Jurkat, Clone E6-1 (cell line): ENCODE data around the gene ABCC1.
A peak's percentile ranks its signal among the peaks of the same experiment; 100 is the strongest.
"Not testable (repeated sequence)": the region's sequence is repeated elsewhere in the genome, so short reads cannot be mapped to it uniquely, and the experiment has no call there.

Experiments
- DNase-seq: peaks from one replicate; pipeline ENCODE4 v3.0.0-alpha.2; 2011; ENCODE audit warnings: low read depth, low spot score
- H3K4me3 ChIP-seq: 2 replicates; pipeline ENCODE4 v1.5.1; 2011; ENCODE audit warnings: mild to moderate bottlenecking, low read length, control low read depth, moderate library complexity

Gene ABCC1

DNA sequence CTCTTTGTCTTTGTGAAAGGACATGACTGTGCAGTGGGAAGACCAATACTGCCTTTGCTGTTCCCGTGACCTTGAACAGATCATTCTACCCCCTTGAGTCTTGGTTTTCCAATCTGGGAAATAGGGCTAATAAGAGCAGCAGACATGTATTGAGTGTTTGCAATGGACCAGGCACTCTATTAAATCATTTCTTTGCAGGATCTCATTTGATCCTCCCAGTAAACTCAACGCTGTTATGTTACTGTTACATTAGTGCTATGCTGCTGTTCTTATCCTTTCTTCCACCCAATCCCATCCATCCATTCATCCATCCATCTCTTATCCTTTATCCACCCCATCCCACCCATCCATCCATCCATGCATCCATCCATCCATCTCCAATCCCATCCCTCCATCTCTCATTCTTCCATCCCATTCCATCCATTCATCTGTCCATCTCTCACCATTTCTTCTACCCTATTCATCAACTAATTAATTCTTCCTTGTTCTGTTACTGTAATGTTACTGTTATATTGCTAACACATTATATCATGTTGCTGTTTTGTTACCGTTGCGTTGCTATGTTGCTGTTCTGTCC lies 208.8 kb downstream of the ABCC1 start:
- DNase-seq, result no peak
- H3K4me3 ChIP-seq, result no peak overlapping the region

DNA sequence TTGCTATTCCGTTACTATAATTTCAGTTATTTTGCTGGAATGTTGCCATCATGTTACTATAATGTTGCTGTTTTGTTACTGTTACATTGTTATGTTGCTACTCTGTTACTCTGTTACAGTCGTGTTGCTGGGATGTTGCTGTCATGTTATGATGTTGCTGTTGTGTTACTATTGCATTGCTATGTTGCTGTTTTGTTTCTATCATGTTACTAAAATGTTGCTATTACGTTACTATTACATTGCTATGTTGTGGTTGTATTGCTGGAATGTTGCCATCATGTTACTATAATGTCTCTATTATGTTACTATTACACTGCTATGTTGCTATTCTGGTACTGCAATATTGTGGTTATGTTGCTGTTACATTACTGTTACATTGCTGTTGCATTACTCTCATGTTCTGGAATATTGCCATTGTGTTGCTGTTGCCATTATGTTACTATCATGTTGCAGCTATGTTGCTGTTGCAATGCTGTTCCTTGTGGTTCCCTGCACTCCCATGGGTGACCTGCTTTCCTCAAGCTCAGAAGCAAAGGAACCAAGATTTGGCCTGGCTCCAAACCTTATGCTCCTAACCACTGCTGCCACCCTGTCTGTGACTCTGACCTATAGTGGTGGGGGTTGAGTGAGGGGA lies 209.4 kb downstream of the ABCC1 start:
- H3K4me3 ChIP-seq, result no peak overlapping the region
- peak; percentile 37 for DNase-seq

DNA sequence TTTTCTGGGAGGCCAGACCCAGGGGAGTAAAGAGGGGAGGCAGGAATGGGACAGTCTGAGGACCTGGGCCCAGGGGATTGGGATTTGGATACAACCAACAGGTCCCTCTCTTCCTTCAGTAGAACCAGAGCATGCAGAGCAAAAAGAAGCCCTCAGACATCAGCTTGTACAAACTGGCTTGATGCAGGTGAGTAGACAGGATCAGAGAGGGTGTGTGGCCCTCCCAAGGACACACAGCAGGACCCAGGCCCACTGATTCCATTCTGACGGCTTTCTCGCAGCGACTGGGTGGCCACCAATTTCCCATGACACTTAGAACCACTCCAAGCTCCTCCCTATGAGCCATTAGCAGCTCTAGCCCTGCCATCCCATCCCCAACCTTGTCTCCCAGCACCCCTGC lies 210.2 kb downstream of the ABCC1 start:
- H3K4me3 ChIP-seq, result no peak overlapping the region
- no peak for DNase-seq

DNA sequence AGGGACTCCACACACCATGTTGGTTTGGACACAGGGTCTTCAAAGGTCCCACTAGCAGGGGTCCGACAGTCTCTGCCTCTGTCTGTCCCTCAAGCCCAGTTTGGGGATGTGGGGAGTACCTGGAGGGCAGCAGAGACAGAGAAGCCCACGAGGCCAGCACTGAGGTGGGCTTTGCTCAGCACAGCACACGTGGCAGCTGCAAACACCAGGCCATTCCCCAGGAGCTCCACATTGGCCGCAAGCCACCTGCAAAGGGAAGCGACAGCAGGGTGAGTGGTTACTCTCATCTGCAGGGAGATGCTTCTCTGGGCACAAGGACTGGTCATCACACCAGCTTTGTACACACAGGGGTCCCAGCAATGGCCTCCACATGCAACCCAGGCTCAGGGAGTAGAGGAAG lies 211.9 kb downstream of the ABCC1 start:
- DNase-seq, result no peak
- no peak overlapping the region for H3K4me3 ChIP-seq

DNA sequence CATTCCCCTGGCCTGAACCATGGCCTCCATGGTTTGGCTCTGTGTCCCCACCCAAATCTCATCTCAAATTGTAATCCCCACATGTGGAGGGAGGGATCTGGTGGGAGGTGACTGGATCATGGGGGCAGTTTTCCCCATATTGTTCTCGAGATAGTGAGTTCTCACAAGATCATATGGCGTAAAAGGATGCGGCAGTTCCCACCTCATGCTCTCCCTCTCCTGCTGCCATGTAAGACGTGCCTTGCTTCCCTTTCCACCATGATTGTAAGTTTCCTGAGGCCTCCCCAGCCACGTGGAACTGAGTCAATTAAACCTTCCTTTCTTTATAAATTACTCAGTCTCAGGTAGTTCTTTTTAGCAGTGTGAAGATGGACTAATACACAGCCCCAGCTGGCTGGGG lies 212.4 kb downstream of the ABCC1 start:
- H3K4me3 ChIP-seq, DNase-seq: not testable (repeated sequence)

DNA sequence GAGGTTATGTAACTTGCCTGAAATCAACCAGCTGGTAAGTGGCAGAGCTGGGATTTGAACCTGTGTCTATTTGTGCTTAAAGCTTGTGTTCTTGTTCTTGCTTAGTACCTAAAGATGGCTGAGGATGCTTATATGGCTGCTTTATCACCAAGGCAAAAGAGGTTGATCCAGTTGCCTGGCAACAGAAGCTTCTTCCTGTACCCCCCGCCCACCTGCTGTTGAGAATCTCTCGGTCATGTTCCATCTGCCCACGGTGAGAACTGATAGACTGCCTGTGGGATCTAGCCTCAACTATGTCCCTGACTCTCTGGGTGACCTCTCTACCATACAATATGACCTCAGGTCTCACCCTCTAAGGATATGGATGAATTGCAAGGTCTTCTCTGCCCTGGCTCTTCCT lies 213.2 kb downstream of the ABCC1 start:
- H3K4me3 ChIP-seq, result no peak overlapping the region

DNA sequence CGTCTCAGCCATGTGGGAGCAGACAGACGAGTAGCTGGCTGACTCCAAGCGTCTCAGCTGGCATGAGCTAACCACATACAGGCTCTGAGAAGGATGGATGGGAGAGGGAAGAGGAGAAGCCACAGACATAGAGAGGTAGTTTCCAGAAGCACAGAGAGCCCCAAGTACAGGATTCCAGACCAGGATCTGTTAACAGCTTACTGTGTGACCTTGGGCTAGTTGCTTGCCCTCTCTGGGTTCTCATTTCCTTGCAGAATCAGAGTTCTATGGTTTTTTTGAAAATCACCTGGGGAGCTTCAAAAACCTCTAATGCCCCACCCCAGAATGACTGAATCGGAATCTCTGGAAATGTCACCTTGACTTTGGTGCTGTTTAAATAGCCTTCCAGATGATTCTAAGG lies 213.7 kb downstream of the ABCC1 start:
- H3K4me3 ChIP-seq, result no peak overlapping the region
- DNase-seq, result no peak

More for the DNA sequence above, 213.2 kb downstream of the ABCC1 start:
- peak; percentile 73 for DNase-seq

DNA sequence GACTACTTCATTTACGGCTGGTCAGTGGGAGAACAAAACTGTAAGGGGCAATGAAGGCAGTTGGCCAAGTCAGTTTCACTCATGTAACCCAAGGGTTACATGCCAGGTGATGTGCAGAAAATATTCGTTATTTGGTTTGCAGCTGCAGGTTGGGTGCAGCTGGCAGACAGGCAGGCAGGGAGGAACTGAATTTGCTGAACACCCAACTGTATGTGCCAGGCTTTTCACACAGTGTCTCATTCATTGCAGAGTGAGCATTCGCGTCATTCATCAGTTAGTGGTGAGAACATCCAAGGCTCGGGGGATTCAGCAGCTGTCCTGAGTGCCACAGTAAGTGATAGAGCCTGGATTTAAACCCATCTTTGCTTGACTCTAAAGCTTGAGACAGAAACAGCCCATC lies 214.2 kb downstream of the ABCC1 start:
- peak; percentile 88 for DNase-seq

DNA sequence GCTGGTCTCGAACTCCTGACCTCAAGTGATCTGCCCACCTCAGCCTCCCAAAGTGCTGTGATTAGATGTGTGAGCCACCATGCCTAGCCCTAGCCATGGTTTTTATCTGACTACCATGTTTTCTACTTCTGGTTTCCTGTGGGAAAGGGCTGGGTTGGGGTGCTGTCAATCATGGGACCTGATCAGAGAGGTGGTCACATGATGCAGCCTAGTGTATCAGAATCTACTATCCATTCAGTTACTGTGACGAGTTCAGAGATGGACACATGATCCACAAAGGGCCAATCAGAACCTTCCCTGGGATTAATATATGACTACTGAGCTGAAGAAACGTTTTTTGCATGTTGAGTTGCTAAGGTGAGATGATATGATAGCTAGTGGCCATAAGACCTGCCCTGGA lies 214.8 kb downstream of the ABCC1 start:
- no peak overlapping the region for H3K4me3 ChIP-seq
- DNase-seq, result peak; percentile 49

More for the DNA sequence above, 214.2 kb downstream of the ABCC1 start:
- H3K4me3 ChIP-seq, result no peak overlapping the region

DNA sequence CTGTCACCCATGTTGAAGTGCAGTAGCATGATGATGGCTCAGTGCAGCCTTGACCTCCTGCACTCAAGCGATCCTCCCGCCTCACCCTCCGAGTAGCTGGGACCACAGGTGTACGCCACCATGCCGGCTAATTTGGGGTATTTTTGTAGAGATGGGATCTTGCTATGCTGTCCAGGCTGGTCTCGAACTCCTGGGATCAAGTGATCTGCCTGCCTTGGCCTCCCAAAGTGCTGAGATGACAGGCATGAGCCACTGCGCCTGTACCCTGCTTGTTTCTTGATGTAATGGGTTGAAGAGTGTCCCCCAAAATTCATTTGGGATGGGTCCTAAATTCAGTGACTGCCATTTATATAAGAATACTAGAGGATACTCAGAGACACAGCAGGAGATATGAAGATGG lies 216.7 kb downstream of the ABCC1 start:
- DNase-seq, result no peak
- H3K4me3 ChIP-seq, result no peak overlapping the region

DNA sequence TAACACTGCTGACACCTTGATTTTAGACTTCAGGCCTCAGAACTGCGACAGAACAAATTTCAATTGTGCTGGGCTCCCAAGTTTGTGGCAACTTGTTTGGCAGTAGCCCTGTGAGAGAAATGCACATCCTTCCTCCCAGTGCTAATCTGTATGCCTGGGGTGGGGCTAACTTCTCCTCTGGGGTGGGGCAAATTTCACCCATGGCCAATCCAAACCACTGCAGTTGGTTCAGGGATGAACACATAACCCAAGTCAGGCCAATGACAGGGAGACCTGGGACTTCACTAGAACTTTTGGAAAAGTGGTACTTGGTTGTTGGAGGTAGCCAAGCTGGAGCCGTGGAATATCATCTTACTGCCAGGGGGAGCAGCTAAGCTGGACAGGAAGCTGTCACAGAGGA lies 217.5 kb downstream of the ABCC1 start:
- no peak for DNase-seq
- H3K4me3 ChIP-seq, result no peak overlapping the region

DNA sequence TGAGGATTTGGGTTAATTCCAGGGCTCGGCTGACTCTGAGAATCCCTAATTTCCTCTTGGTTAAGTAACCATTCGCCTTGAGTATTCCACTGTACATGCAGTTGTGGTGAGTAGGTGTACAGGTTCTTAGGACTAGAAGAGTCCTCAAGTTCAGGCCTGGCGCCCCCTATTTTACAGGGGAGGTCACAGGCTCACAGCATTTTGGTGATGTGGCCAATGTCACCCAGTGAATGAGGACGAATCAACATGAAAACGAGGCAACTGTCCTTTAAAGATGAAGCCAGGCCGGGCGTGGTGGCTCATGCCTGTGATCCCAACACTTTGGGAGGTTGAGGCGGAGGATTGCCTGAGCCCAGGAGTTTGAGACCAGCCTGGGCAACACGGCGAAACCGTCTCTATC lies 218.5 kb downstream of the ABCC1 start:
- no peak for DNase-seq
- H3K4me3 ChIP-seq, result no peak overlapping the region

DNA sequence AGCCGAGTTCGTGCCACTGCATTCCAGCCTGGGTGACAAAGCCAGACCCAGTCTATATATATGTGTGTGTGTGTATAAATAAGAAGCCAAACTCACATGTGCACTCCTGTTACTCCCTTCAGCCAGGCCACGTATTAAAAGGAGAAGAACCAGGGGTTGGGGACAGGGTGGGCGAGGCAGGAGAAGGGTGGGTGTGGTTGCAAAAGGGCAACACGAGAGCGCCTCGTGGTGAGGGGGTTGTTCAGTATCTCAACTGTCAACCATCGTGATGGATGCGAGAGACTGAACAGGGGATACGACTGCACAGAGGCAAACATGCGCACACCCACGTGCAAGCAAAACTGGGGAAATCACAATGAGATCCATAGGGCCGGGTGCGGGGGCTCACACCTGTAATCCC lies 219.0 kb downstream of the ABCC1 start:
- no peak for DNase-seq
- no peak overlapping the region for H3K4me3 ChIP-seq

DNA sequence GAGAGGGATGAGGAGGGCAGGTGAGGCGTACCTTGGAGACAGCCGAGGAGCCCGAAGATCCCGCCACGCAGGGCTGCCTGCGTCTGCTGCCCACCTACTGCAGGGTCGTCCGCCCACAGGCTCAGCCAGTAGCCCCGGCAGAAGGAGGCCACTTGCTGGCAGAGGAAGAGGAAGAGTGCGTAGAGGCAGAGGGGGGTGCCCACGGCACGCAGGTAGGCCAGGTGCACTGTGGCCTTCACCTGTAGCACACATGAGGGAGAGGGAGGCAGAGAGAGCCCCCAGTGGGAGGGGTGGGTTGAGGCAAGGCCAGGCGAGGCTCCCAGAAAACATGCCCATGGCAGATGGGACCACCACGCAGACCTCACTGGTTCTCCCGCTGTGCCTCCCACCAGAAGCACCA lies 220.2 kb downstream of the ABCC1 start:
- DNase-seq, result no peak
- H3K4me3 ChIP-seq, result no peak overlapping the region

DNA sequence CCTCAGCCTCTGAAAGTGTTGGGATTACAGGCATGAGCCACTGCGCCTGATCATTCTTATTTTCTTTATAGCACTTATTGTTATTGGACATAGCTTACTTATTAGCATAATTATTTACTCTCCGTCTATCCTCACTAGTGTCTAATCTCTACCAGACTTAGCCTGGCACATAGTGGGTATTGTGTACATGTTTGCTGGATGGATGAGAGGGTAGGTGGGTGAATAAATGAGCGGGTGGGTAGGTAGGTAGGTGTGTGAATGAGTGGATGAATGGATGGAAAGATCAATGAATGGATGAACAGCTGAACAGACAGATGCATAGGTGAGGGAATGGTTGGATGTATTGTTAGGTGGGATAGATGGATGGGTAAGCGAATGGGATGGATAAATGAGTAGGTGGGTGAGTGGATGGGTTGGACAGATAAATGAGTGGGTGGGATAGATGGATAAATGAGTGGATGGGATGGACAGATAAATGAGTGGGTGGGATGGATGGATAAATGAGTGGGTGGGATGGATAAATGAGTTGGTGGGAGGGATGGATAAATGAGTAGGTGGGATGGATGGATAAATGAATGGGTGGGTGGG lies 222.0 kb downstream of the ABCC1 start:
- no peak for DNase-seq
- no peak overlapping the region for H3K4me3 ChIP-seq

DNA sequence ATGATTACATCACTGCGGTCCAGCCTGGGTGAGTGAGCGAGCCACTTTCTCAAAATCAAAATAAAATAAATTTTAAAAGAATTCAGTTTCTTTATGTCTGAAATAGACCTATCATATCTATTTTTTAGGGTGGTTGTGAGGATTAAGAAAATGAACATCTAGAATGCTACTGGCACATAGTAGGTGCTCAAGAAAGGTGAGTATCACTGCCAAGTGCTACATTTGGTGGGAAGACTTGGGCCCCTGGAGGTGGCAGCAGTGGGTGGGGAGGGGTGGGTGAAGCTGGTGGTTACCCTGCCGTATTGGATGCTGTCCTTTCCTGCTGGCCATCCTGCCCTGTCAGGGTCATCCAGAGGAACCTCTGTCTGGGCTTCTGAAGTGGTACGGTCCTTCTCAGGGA lies 223.6 kb downstream of the ABCC1 start:
- no peak for DNase-seq
- no peak overlapping the region for H3K4me3 ChIP-seq

DNA sequence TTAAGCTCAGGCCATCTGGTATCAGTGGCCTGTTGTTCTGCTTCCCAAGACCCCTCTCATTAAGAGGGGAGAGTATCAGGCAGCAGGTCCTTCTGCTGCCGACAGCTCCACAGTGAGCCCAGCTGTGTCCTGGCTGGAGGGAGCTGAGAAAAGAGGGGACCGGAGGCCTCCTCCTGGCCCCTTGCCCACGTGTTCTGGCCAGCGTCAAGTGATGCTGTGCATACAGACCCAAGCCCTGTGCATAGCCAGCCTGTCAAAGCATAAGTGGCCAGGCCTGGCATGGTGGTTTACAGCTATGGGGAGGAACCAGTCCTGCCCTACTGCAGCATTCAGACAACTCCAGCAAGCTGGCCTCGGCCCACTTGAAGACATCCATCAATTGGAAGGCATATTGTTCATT lies 225.9 kb downstream of the ABCC1 start:
- DNase-seq, result no peak
- H3K4me3 ChIP-seq, result no peak overlapping the region

DNA sequence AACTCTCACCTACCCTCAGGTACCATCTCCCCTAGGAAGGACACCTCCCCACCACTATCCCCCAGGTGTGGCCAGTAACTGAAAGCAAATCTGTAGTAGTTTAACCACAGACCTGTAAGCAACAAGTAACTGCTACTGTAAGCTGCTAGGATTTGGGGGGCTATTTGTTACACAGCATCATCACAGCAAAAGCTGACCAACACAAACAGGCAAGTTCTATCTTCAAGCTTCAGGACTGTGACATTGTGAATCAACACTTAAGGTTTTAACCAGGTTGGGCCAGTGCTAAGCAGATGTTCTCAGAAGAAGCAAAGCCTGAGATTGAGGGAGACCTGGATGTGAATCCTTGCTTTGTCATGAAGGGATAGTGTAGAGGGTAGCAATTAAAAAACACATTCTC lies 226.9 kb downstream of the ABCC1 start:
- H3K4me3 ChIP-seq, result no peak overlapping the region
- DNase-seq, result no peak

DNA sequence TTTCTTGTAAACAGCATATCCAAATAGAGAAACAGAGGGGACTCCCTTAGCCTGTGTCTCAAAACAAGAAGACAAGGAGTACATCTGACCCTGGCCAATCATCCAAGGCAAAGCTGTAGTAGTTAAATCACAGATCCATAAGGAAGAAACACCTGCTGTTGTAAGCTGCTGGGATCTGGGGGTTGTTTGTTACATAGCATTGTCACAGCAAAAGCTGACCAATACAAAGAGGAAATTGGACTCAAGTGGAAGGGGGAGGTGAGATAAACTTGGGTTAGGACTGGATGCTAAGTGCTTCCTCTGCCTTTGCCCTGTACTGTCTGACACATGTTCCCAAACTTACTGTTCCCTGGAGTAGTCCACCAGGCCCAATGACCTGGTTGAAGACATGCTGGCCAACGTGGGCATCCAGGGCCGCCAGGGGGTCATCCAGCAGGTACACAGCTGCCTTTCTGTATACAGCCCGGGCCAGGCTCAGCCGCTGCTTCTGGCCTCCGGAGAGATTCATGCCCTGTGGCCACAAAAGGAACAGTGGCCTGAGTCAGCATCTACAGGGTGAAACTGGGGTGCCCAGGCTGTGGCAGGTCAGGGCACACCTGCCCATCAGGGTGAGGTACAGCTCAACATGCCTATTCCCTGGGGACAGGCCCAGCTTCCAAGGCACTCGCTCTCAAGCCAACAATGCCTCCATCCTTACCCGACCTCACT lies 229.2 kb downstream of the ABCC1 start:
- no peak overlapping the region for H3K4me3 ChIP-seq
- DNase-seq, result no peak

DNA sequence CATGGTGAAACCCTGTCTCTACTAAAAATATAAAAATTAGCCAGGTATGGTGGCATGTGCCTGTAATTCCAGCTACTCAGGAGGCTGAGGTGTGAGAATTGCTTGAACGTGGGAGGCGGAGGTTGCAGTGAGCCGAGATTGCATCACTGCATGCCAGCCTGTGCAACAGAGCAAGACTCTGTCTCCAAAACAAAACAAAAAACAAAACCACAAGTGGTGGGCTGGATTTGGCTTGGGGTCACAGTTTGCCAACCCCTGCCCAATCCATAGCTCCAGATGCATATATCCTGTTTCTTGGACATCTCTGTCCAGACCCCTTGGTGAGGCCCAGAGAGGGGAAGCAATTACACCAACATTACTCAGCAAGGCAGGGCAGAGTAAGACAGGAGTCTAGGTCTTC lies 232.3 kb downstream of the ABCC1 start:
- DNase-seq, H3K4me3 ChIP-seq: not testable (repeated sequence)
